Stimulated activated CD4-positive, alpha-beta T cell treated with anti-CD3 and anti-CD28 coated beads, Interleukin-4, amount 100 ng/mL, for 48 hours (primary cell): ENCODE data around the gene DEAF1.

ENCODE experiments used
- DNase-seq, 2 donors: peaks; one replicate each; pipeline ENCODE4 v3.0.0-alpha.2; 2020; ENCODE audit warnings: low read depth in 2 of 2

Gene DEAF1

GRCh38 chr11:643849-644738 is 50.9 kb downstream of the DEAF1 start:
- DNase-seq, result no peak

- DNase-seq, result no peak
These were observed 51.7 kb downstream of the DEAF1 start for GRCh38 chr11:643366-643765.

- no peak for DNase-seq
These were observed 53.1 kb downstream of the DEAF1 start for GRCh38 chr11:641806-642370.

- no peak for DNase-seq
These were observed 54.9 kb downstream of the DEAF1 start for GRCh38 chr11:640021-640706.

GRCh38 chr11:639332-639955 is 55.6 kb downstream of the DEAF1 start:
- DNase-seq, result no peak

- DNase-seq, result no peak
These were observed 56.2 kb downstream of the DEAF1 start for GRCh38 chr11:638631-639331.

GRCh38 chr11:637593-638521 is 57.2 kb downstream of the DEAF1 start:
- DNase-seq, result no peak

- no peak for DNase-seq
These were observed 57.8 kb downstream of the DEAF1 start for GRCh38 chr11:637333-637592.

GRCh38 chr11:636511-637332 is 58.3 kb downstream of the DEAF1 start, which contains the start of gene DRD4:
Gene DRD4, plus strand, starts transcription at chr11:637269. Its CDS starts 36 bp downstream, at chr11:637305.
- no peak for DNase-seq

GRCh38 chr11:635945-636510 is 59.0 kb downstream of the DEAF1 start:
- no peak for DNase-seq

GRCh38 chr11:630871-631270 is 64.2 kb downstream of the DEAF1 start:
- DNase-seq, result no peak

- no peak for DNase-seq
These were observed 65.8 kb downstream of the DEAF1 start for GRCh38 chr11:629237-629583.

GRCh38 chr11:628056-628455 is 67.0 kb downstream of the DEAF1 start:
- DNase-seq, result no peak

- no peak for DNase-seq
These were observed 67.8 kb downstream of the DEAF1 start for GRCh38 chr11:627308-627576.

- no peak for DNase-seq
These were observed 68.3 kb downstream of the DEAF1 start, which contains the start of gene SCT for GRCh38 chr11:626475-627307. Gene SCT, minus strand, starts transcription at chr11:627181. Its CDS starts 38 bp downstream, at chr11:627143.

GRCh38 chr11:625636-626268 is 69.3 kb downstream of the DEAF1 start:
- no peak for DNase-seq

GRCh38 chr11:624705-625635 is 70.1 kb downstream of the DEAF1 start, which contains the start of gene CDHR5:
Gene CDHR5, minus strand, starts transcription at chr11:624955. Its CDS starts 53 bp downstream, at chr11:624902.
- no peak for DNase-seq
